ENCODE measurements around the gene MS4A13. TPM values are rescaled to one million over a fixed set of nuclear protein-coding genes. Genes with fewer than 3 reads are reported as not detected.

MS4A13 gene
- total RNA-seq, 2 donors from 2014 or later, result not detected

GRCh38 chr11:60492488-60493009 lies 22.6 kb upstream of the MS4A13 start, which contains the start of gene MS4A12:
Gene MS4A12 (plus strand): TSS chr11:60492778. CDS start chr11:60497319, 4,541 bp downstream.
- H3K27me3 Mint-ChIP-seq (ENCODE audit: insufficient read depth), result no peaks in the 10 kb centered on the region
- Histone ChIP-seq H3K4me1 (ENCODE audit: control insufficient read depth, insufficient read depth, low read length) (no peaks in the 10 kb centered on the region), H3K27ac (ENCODE audit: low read depth, low read length) (no peak within 1 kb of the TSS), H3K27me3 (ENCODE audit: control insufficient read depth, insufficient read depth, low read length, poor library complexity, severe bottlenecking) (no peaks in the 10 kb centered on the region), H3K9me3 (ENCODE audit: control insufficient read depth, low read length) (no peaks in the 10 kb centered on the region), H3K36me3 (ENCODE audit: control insufficient read depth, insufficient read depth, low read length) (no peaks in the 10 kb centered on the region), H3K4me3 (ENCODE audit: low read length) (no peak within 1 kb of the TSS), H3K9ac (ENCODE audit: extremely low read depth, low read length, poor library complexity, severe bottlenecking) (no peak within 1 kb of the TSS)
- H3K4me3 Mint-ChIP-seq, result no peak within 1 kb of the TSS
- H3K27ac Mint-ChIP-seq, result no peak within 1 kb of the TSS
- DNase-seq, result no peak
- no peaks in the 10 kb centered on the region for H3K36me3 Mint-ChIP-seq (ENCODE audit: low read depth)
- H3K4me1 Mint-ChIP-seq, result no peaks in the 10 kb centered on the region
- TF ChIP-seq CTCF (conservative IDR thresholded peaks at IDR 0.05), result no peak
- WGBS, 2 experiments (ENCODE audit: insufficient coverage in 1 of 2, insufficient read length in 1 of 2), result 94 to 100% methylated on average over 1 to 4 of the region's 4 CpGs
- H3K9me3 Mint-ChIP-seq, result peaks cover 12% of the 10 kb centered on the region

- Mint-ChIP-seq H3K27ac (no peak overlapping the region), H3K27me3 (ENCODE audit: insufficient read depth) (no peaks in the 10 kb centered on the region), H3K9me3 (peaks cover 12% of the 10 kb centered on the region), H3K4me1 (no peaks in the 10 kb centered on the region), H3K36me3 (ENCODE audit: low read depth) (no peaks in the 10 kb centered on the region), H3K4me3 (no peak overlapping the region)
- H3K4me1 ChIP-seq (ENCODE audit: control insufficient read depth, insufficient read depth, low read length), result no peaks in the 10 kb centered on the region
- no peaks in the 10 kb centered on the region for H3K27me3 ChIP-seq (ENCODE audit: control insufficient read depth, insufficient read depth, low read length, poor library complexity, severe bottlenecking)
- H3K4me3 ChIP-seq (ENCODE audit: low read length), result no peak overlapping the region
- DNase-seq, result no peak
- TF ChIP-seq CTCF (conservative IDR thresholded peaks at IDR 0.05), result no peak
- no peak overlapping the region for H3K9ac ChIP-seq (ENCODE audit: extremely low read depth, low read length, poor library complexity, severe bottlenecking)
- no peaks in the 10 kb centered on the region for H3K9me3 ChIP-seq (ENCODE audit: control insufficient read depth, low read length)
- no peak overlapping the region for H3K27ac ChIP-seq (ENCODE audit: low read depth, low read length)
- 98% methylated on average over 2 of the region's 2 CpGs; no CpG with 5 or more reads in 1 of the 2 experiments for WGBS, 2 experiments (ENCODE audit: insufficient coverage in 1 of 2, insufficient read length in 1 of 2)
- H3K36me3 ChIP-seq (ENCODE audit: control insufficient read depth, insufficient read depth, low read length), result no peaks in the 10 kb centered on the region
Measured at GRCh38 chr11:60493454-60493853, 21.7 kb upstream of the MS4A13 start.

- no peaks in the 10 kb centered on the region for H3K9me3 Mint-ChIP-seq
- H3K4me3 Mint-ChIP-seq, result no peak overlapping the region
- 73 to 81% methylated on average over 2 of the region's 2 CpGs for WGBS, 2 experiments (ENCODE audit: insufficient coverage in 1 of 2, insufficient read length in 1 of 2)
- H3K36me3 Mint-ChIP-seq (ENCODE audit: low read depth), result no peaks in the 10 kb centered on the region
- no peaks in the 10 kb centered on the region for H3K27me3 Mint-ChIP-seq (ENCODE audit: insufficient read depth)
- DNase-seq, result peak; percentile 55
- H3K27ac ChIP-seq (ENCODE audit: low read depth, low read length), result no peak overlapping the region
- TF ChIP-seq CTCF (conservative IDR thresholded peaks at IDR 0.05), result no peak
- H3K4me3 ChIP-seq (ENCODE audit: low read length), result no peak overlapping the region
- no peak overlapping the region for H3K27ac Mint-ChIP-seq
- H3K4me1 Mint-ChIP-seq, result peaks cover 3% of the 10 kb centered on the region
- H3K9me3 ChIP-seq (ENCODE audit: control insufficient read depth, low read length), result no peaks in the 10 kb centered on the region
- H3K27me3 ChIP-seq (ENCODE audit: control insufficient read depth, insufficient read depth, low read length, poor library complexity, severe bottlenecking), result no peaks in the 10 kb centered on the region
- no peaks in the 10 kb centered on the region for H3K36me3 ChIP-seq (ENCODE audit: control insufficient read depth, insufficient read depth, low read length)
- H3K4me1 ChIP-seq (ENCODE audit: control insufficient read depth, insufficient read depth, low read length), result no peaks in the 10 kb centered on the region
- H3K9ac ChIP-seq (ENCODE audit: extremely low read depth, low read length, poor library complexity, severe bottlenecking), result no peak overlapping the region
Measured at GRCh38 chr11:60498399-60498798, 16.8 kb upstream of the MS4A13 start.
